PC-9 (cell line): Measurements from ENCODE around the gene FANCB.

Experiments
- EZH2 ChIP-seq: fragments of 200-600 bp; sonication (generic); IDR thresholded peaks from 2 replicates; pipeline ENCODE4 v1.8.0; 2017; ENCODE audit warnings: antibody characterized with exemption, low read depth
- TF ChIP-seq, protein P1 (sequence below): fragments of 200-600 bp; sonication (generic); conservative IDR thresholded peaks from 2 replicates; pipeline ENCODE4 v1.6.1; 2017; ENCODE audit warnings: mixed run types, antibody characterized with exemption, mild to moderate bottlenecking, moderate library complexity

GRCh38 chrX:14897042-14897441 lies 24.2 kb upstream of the FANCB start:
- TF ChIP-seq, protein P1, sequence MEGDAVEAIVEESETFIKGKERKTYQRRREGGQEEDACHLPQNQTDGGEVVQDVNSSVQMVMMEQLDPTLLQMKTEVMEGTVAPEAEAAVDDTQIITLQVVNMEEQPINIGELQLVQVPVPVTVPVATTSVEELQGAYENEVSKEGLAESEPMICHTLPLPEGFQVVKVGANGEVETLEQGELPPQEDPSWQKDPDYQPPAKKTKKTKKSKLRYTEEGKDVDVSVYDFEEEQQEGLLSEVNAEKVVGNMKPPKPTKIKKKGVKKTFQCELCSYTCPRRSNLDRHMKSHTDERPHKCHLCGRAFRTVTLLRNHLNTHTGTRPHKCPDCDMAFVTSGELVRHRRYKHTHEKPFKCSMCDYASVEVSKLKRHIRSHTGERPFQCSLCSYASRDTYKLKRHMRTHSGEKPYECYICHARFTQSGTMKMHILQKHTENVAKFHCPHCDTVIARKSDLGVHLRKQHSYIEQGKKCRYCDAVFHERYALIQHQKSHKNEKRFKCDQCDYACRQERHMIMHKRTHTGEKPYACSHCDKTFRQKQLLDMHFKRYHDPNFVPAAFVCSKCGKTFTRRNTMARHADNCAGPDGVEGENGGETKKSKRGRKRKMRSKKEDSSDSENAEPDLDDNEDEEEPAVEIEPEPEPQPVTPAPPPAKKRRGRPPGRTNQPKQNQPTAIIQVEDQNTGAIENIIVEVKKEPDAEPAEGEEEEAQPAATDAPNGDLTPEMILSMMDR, result no peak
- no peak for TF ChIP-seq EZH2
